Measurements from ENCODE around the gene UBE2U. TPM values are rescaled to one million over a fixed set of nuclear protein-coding genes. Genes with fewer than 3 reads are reported as not detected.

Gene UBE2U
- total RNA-seq, 1 donor from 2014 or later: not detected

GRCh38 chr1:64196074-64196870 is 7.2 kb upstream of the UBE2U start:
- Histone ChIP-seq H3K4me1 (peaks cover 5 to 22% of the 10 kb centered on the region in 2 donors), H3K9me3 (no peaks in the 10 kb centered on the region), H3K4me3 (no peak overlapping the region), H3K27ac (peak overlapping the region; percentile 63 to 79), H3K27me3 (no peaks in the 10 kb centered on the region), H3K36me3 (no peaks in the 10 kb centered on the region)
- TF ChIP-seq, protein P1, sequence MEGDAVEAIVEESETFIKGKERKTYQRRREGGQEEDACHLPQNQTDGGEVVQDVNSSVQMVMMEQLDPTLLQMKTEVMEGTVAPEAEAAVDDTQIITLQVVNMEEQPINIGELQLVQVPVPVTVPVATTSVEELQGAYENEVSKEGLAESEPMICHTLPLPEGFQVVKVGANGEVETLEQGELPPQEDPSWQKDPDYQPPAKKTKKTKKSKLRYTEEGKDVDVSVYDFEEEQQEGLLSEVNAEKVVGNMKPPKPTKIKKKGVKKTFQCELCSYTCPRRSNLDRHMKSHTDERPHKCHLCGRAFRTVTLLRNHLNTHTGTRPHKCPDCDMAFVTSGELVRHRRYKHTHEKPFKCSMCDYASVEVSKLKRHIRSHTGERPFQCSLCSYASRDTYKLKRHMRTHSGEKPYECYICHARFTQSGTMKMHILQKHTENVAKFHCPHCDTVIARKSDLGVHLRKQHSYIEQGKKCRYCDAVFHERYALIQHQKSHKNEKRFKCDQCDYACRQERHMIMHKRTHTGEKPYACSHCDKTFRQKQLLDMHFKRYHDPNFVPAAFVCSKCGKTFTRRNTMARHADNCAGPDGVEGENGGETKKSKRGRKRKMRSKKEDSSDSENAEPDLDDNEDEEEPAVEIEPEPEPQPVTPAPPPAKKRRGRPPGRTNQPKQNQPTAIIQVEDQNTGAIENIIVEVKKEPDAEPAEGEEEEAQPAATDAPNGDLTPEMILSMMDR (IDR thresholded peaks at IDR 0.05): no peak
- DNase-seq (ENCODE audit: low spot score in 2 of 2): no peak
- intact Hi-C loops (cut with DNase I): no loop called here

DNA sequence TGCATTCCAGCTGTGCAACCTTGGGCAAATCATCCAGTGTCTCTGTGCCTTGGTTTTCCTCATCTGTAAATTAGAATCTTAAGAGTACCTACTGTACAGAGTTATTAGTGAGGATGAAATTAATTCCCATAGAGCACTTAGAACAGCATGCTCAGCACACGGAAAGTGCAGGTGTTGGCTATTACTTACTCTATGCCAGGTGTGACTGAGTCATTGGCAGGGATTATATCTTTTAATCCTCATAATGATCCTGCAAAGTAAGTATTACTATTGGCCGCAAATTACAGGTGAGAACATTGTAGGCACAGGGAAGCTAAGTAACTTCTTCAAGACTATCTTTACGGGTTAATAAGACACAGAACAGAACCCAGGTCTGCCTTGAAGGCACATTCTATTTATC is 6.3 kb upstream of the UBE2U start:
- H3K27ac ChIP-seq: peak overlapping the region in 1 of 2 donors; percentile 79
- intact Hi-C loops (cut with DNase I): no loop called here

GRCh38 chr1:64199154-64199553 is 4.3 kb upstream of the UBE2U start:
- Histone ChIP-seq H3K4me1 (peaks cover 5 to 22% of the 10 kb centered on the region in 2 donors), H3K36me3 (no peaks in the 10 kb centered on the region), H3K4me3 (no peak overlapping the region), H3K9me3 (no peaks in the 10 kb centered on the region), H3K27me3 (no peaks in the 10 kb centered on the region), H3K27ac (no peak overlapping the region)
- TF ChIP-seq, protein P1 (IDR thresholded peaks at IDR 0.05): no peak
- DNase-seq (ENCODE audit: low spot score in 2 of 2): no peak
- intact Hi-C loops (cut with DNase I): no loop called here

More for the DNA sequence above, 6.3 kb upstream of the UBE2U start:
- DNase-seq (ENCODE audit: low spot score in 2 of 2): no peak
- H3K36me3 ChIP-seq: no peaks in the 10 kb centered on the region
- H3K9me3 ChIP-seq: no peaks in the 10 kb centered on the region
- TF ChIP-seq, protein P1 (IDR thresholded peaks at IDR 0.05): no peak
- H3K4me3 ChIP-seq: no peak overlapping the region
- H3K27me3 ChIP-seq: no peaks in the 10 kb centered on the region
- H3K4me1 ChIP-seq: peaks cover 5 to 22% of the 10 kb centered on the region in 2 donors

DNA sequence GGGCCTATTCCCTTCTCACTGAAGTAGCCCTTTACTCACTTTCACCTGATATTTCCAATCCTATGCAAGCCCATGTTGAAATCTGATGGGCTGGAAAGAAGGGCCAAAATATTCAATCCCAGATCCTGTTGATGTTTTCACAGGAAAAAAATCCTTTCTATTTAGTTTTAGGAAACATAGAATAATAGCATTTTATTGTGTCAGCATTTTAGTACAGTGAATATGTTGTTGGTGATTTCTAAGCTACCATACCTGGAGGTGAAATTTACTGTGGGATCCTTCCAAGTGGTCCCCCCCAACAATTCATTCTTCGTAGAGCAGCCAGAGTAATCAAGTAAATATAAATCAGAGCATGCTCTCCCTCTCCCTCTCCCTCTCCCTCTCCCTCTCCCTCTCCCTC is 3.4 kb upstream of the UBE2U start:
- Histone ChIP-seq H3K9me3 (no peaks in the 10 kb centered on the region), H3K36me3 (no peaks in the 10 kb centered on the region), H3K27me3 (no peaks in the 10 kb centered on the region), H3K27ac (no peak overlapping the region), H3K4me1 (peaks cover 5 to 17% of the 10 kb centered on the region in 2 donors), H3K4me3 (no peak overlapping the region)
- intact Hi-C loops (cut with DNase I): no loop called here
- DNase-seq (ENCODE audit: low spot score in 2 of 2): no peak
- TF ChIP-seq, protein P1 (IDR thresholded peaks at IDR 0.05): no peak

DNA sequence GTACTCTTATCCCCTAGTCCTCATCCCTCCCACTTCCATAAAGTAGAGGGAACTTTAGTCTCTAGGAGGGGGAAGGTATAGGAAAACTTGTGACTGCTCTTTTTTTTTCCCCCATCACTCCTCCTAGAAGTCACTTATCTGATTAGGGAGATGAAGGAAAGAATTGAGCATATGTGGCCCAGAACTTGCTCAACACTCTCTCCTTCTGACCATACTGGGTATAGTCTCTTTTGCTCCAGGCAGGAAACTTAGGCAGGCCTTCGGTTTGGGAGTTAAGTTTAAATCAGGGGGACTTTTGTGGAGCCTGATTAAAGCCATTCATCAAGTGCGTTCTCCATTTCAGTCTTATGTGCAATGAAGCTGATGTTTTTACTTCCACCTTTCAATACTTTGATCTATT is 5.8 kb downstream of the UBE2U start:
- H3K4me3 ChIP-seq: no peak overlapping the region
- H3K36me3 ChIP-seq: no peaks in the 10 kb centered on the region
- H3K27ac ChIP-seq: no peak overlapping the region
- no peaks in the 10 kb centered on the region for H3K27me3 ChIP-seq
- no peaks in the 10 kb centered on the region for H3K4me1 ChIP-seq
- no peaks in the 10 kb centered on the region for H3K9me3 ChIP-seq
- TF ChIP-seq, protein P1 (IDR thresholded peaks at IDR 0.05): no peak
- no peak for DNase-seq (ENCODE audit: low spot score in 2 of 2)
- intact Hi-C loops (cut with DNase I): no loop called here

Measured in ascending aorta (tissue), 2 donors.